CD14-positive monocyte (primary cell): ENCODE results near the gene NLGN1. TPM values are rescaled to one million over a fixed set of nuclear protein-coding genes. Genes with fewer than 3 reads are reported as not detected.

ENCODE experiments used
- DNase-seq, 3 donors: peaks; one replicate each; pipeline ENCODE4 v3.0.0-alpha.2; 2011 to 2022
- H2AFZ ChIP-seq: 2 replicates; pipeline ENCODE4 v1.6.0; 2012; ENCODE audit warnings: mild to moderate bottlenecking, low read depth, low read length, inconsistent platforms; ENCODE audit not compliant: insufficient read depth, poor library complexity, severe bottlenecking
- H3K27ac ChIP-seq, 2 donors: 1 replicate in 1 of 2; 2 replicates in 1 of 2; pipeline ENCODE4 v1.5.1; 2012 to 2013; ENCODE audit warnings: low read length in 2 of 2, control low read depth in 1 of 2, inconsistent platforms in 1 of 2, low read depth in 1 of 2, mild to moderate bottlenecking in 1 of 2
- H3K27me3 ChIP-seq, 2 donors: one replicate each; pipeline versions ENCODE4 v1.6.0 to v1.6.1; 2011 to 2013; ENCODE audit warnings: low read length in 2 of 2; ENCODE audit not compliant: control insufficient read depth in 2 of 2, insufficient read depth in 2 of 2
- H3K36me3 ChIP-seq, 2 donors: replicated peaks in 1 of 2; 1 replicate in 1 of 2; 2 replicates in 1 of 2; pipeline versions ENCODE4 v1.5.1 to v1.6.1; 2012 to 2013; ENCODE audit warnings: low read length in 2 of 2, control low read depth in 1 of 2, inconsistent platforms in 1 of 2, mild to moderate bottlenecking in 1 of 2; ENCODE audit not compliant: insufficient read depth in 2 of 2, control insufficient read depth in 1 of 2
- H3K4me1 ChIP-seq, 2 donors: 1 replicate in 1 of 2; 2 replicates in 1 of 2; pipeline versions ENCODE4 v1.5.1 to v1.6.1; 2012 to 2013; ENCODE audit warnings: low read length in 2 of 2, control low read depth in 1 of 2, inconsistent platforms in 1 of 2, mild to moderate bottlenecking in 1 of 2, moderate library complexity in 1 of 2; ENCODE audit not compliant: insufficient read depth in 2 of 2, control insufficient read depth in 1 of 2
- H3K4me2 ChIP-seq: replicated peaks from 2 replicates; pipeline ENCODE3; 2012; ENCODE audit warnings: low read length, moderate library complexity, mild to moderate bottlenecking; ENCODE audit not compliant: poor library complexity, severe bottlenecking; ENCODE audit errors: extremely low read depth
- H3K4me3 ChIP-seq, 3 experiments: fragments of 200-600 bp in 1 of 3; sonication (generic) in 1 of 3; replicated peaks in 1 of 3; 1 replicate in 2 of 3; 2 replicates in 1 of 3; pipeline ENCODE4 v1.5.1; 2011 to 2013; ENCODE audit warnings: low read length in 3 of 3, mild to moderate bottlenecking in 3 of 3, control low read depth in 2 of 3, low read depth in 2 of 3, inconsistent platforms in 1 of 3, moderate library complexity in 1 of 3
- H3K79me2 ChIP-seq: 2 replicates; pipeline ENCODE4 v1.6.0; 2012; ENCODE audit warnings: mild to moderate bottlenecking, control low read depth, inconsistent platforms, low read length, moderate library complexity; ENCODE audit not compliant: insufficient read depth
- H3K9ac ChIP-seq: 2 replicates; pipeline ENCODE4 v1.6.0; 2017; ENCODE audit warnings: low read length, mild to moderate bottlenecking; ENCODE audit not compliant: insufficient read depth, poor library complexity, severe bottlenecking
- H3K9me3 ChIP-seq, 2 donors: replicated peaks in 1 of 2; 1 replicate in 1 of 2; 2 replicates in 1 of 2; pipeline versions ENCODE4 v1.5.1 to v1.6.1; 2012 to 2013; ENCODE audit warnings: low read length in 2 of 2, control low read depth in 1 of 2; ENCODE audit not compliant: control insufficient read depth in 1 of 2, insufficient read depth in 1 of 2
- H4K20me1 ChIP-seq: 2 replicates; pipeline ENCODE4 v1.6.0; 2012; ENCODE audit warnings: mild to moderate bottlenecking, low read length, control low read depth, moderate library complexity; ENCODE audit not compliant: insufficient read depth
- H3K27ac Mint-ChIP-seq, 7 donors: one replicate each; pipeline ENCODE4 v1.8.0; 2020; ENCODE audit warnings: mild to moderate bottlenecking in 7 of 7, mixed read lengths in 7 of 7, moderate library complexity in 6 of 7, inconsistent platforms in 2 of 7
- H3K27me3 Mint-ChIP-seq, 3 donors: one replicate each; pipeline ENCODE4 v1.8.0; 2021 to 2022; ENCODE audit warnings: low read depth in 3 of 3, mild to moderate bottlenecking in 3 of 3, mixed read lengths in 3 of 3, moderate library complexity in 3 of 3, inconsistent platforms in 1 of 3
- H3K36me3 Mint-ChIP-seq, 2 donors: one replicate each; pipeline ENCODE4 v1.8.0; 2020; ENCODE audit warnings: mixed read lengths in 2 of 2, inconsistent platforms in 1 of 2, mild to moderate bottlenecking in 1 of 2
- H3K4me1 Mint-ChIP-seq: one replicate; pipeline ENCODE4 v1.8.0; 2020; ENCODE audit warnings: mild to moderate bottlenecking, mixed read lengths
- H3K4me3 Mint-ChIP-seq, 2 donors: one replicate each; pipeline ENCODE4 v1.8.0; 2020; ENCODE audit warnings: mild to moderate bottlenecking in 2 of 2, mixed read lengths in 2 of 2, moderate library complexity in 1 of 2
- H3K9me3 Mint-ChIP-seq, 7 donors: one replicate each; pipeline ENCODE4 v1.8.0; 2020 to 2022; ENCODE audit warnings: mixed read lengths in 7 of 7, mild to moderate bottlenecking in 6 of 7, moderate library complexity in 6 of 7, inconsistent platforms in 2 of 7
- CTCF ChIP-seq: fragments of 200-600 bp; IDR thresholded peaks from one replicate; pipeline ENCODE4 v1.8.0; 2022; ENCODE audit warnings: antibody characterized with exemption, mild to moderate bottlenecking
- WGBS: methylation state at CpG from one replicate; pipeline ENCODE4 v1.1.5; 2013; ENCODE audit warnings: missing lambda C conversion rate; ENCODE audit not compliant: insufficient coverage; 5-methylcytosine and 5-hydroxymethylcytosine counted together
- intact Hi-C, 2 donors: fragments of 100-400 bp; cut with micrococcal nuclease; formaldehyde crosslinking; loops; one replicate each; pipeline versions ENCODE4 v1.15.0 to v1.15.1; 2023
- polyA plus RNA-seq, 3 donors: library from polyadenylated mRNA; depleted of rRNA in 1 of 3; unstranded in 2 of 3; stranded (reverse) in 1 of 3; fragments of 300-500 nt in 2 of 3; fragments of >200 nt in 1 of 3; fragmentation: Illumina TruSeq in 2 of 3; gene quantifications; 1 replicate in 2 of 3; 2 replicates in 1 of 3; pipeline ENCODE4 v1.2.3, GENCODE V29; 2012 to 2021

Gene NLGN1
- polyA plus RNA-seq, 3 donors, result not detected

- H3K4me1 ChIP-seq, result no peaks in the 10 kb centered on the region
- no peak overlapping the region for H3K9ac ChIP-seq
- no peak overlapping the region for H3K4me2 ChIP-seq
- TF ChIP-seq CTCF, result no peak
- peaks cover 19 to 36% of the 10 kb centered on the region in 2 donors for H3K27me3 ChIP-seq
- no peak overlapping the region for H3K4me3 Mint-ChIP-seq
- no peaks in the 10 kb centered on the region for H3K36me3 Mint-ChIP-seq
- 86% methylated on average over 1 of the region's 3 CpGs for WGBS
- no peak overlapping the region for H3K4me3 ChIP-seq
- H4K20me1 ChIP-seq, result no peaks in the 10 kb centered on the region
- H3K27ac ChIP-seq, result no peak overlapping the region
- intact Hi-C loops, result no loop called here
- DNase-seq, result no peak
- H3K4me1 Mint-ChIP-seq, result peaks cover 12% of the 10 kb centered on the region
- peaks cover 17 to 37% (median 26%) of the 10 kb centered on the region in 3 donors for H3K27me3 Mint-ChIP-seq
- H3K9me3 Mint-ChIP-seq, result peaks cover 0 to 12% (median 2%) of the 10 kb centered on the region in 7 donors
- no peak overlapping the region for H2AFZ ChIP-seq
- peaks cover 0 to 8% of the 10 kb centered on the region in 2 donors for H3K9me3 ChIP-seq
- H3K79me2 ChIP-seq, result no peaks in the 10 kb centered on the region
- no peaks in the 10 kb centered on the region for H3K36me3 ChIP-seq
- no peak overlapping the region for H3K27ac Mint-ChIP-seq
Observed at GRCh38 chr3:173588556-173588955, 191.0 kb downstream of the NLGN1 start.

DNA sequence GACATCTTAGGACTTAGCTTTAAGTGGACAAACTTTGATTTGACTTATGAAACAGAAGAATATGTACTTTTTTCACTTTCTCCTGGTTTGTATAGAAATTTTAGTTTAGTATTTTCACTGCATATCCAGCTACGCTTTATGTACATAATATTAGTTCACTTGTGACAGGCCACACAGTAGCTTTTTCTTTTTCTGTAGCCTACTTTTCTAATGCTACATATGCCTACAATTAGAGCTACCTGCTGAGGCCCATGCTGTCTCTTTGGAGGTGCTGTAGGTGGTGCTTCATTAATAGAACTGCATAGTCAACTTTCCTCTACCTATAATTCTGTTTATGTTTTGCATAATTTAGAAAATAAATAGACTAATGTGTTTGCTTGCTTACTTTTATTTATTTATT, 191.6 kb downstream of the NLGN1 start:
- Histone ChIP-seq H3K27ac (no peak overlapping the region), H3K4me3 (no peak overlapping the region), H3K9ac (no peak overlapping the region), H3K27me3 (peaks cover 15 to 31% of the 10 kb centered on the region in 2 donors), H2AFZ (no peak overlapping the region), H3K36me3 (no peaks in the 10 kb centered on the region), H3K9me3 (peaks cover 0 to 8% of the 10 kb centered on the region in 2 donors), H3K4me1 (no peaks in the 10 kb centered on the region), H3K79me2 (no peaks in the 10 kb centered on the region), H3K4me2 (no peak overlapping the region), H4K20me1 (no peaks in the 10 kb centered on the region)
- no peak for DNase-seq
- WGBS, result no CpG with 5 or more reads among the region's 1 CpG
- Mint-ChIP-seq H3K36me3 (no peaks in the 10 kb centered on the region), H3K4me1 (peaks cover 12% of the 10 kb centered on the region), H3K27ac (no peak overlapping the region), H3K9me3 (peaks cover 0 to 13% (median 2%) of the 10 kb centered on the region in 7 donors), H3K4me3 (no peak overlapping the region), H3K27me3 (peaks cover 17 to 31% (median 26%) of the 10 kb centered on the region in 3 donors)
- intact Hi-C loops, result no loop called here
- no peak for TF ChIP-seq CTCF
